Cardiac septum (tissue), 1 donor: Measurements from ENCODE around the gene SPATA31E1. TPM values are rescaled to one million over a fixed set of nuclear protein-coding genes. Genes with fewer than 3 reads are reported as not detected.
"Not testable (repeated sequence)": the region's sequence is repeated elsewhere in the genome, so short reads cannot be mapped to it uniquely, and the experiment has no call there.

ENCODE experiments used
- DNase-seq: peaks from one replicate; pipeline ENCODE4 v3.0.0-alpha.2; 2020; ENCODE audit warnings: low spot score
- intact Hi-C: fragments of 100-400 bp; cut with DNase I; formaldehyde crosslinking; loops from one replicate; pipeline ENCODE4 v1.14.0; 2022
- long read RNA-seq: library from polyadenylated mRNA; unstranded; transcript quantifications from one replicate; pipeline ENCODE4 v2.0.0, GENCODE V29; 2021
- total RNA-seq: library from RNA; stranded (reverse); fragmentation: NEBNext Ultra II Directional; extraction: Animal tissue kit (Norgen Biotek cat#: 25700); gene quantifications from one replicate; pipeline ENCODE4 v1.2.1, GENCODE V29; 2021
- donor health status: DM: no; HTN: no; CAD: no.

The SPATA31E1 gene
- not detected for total RNA-seq
- long read RNA-seq: 0 reads

- no peak for DNase-seq
- intact Hi-C loops: no loop called here
These were observed at the start of gene SPATA31E1 for GRCh38 chr9:87882627-87883026. SPATA31E1 (plus strand) TSS chr9:87882877; CDS start chr9:87882892, 15 bp downstream.

- no peak for DNase-seq
- intact Hi-C loops: no loop called here
These were observed 48.3 kb upstream of the SPATA31E1 start for GRCh38 chr9:87834357-87834756.

GRCh38 chr9:87836536-87836935, 46.1 kb upstream of the SPATA31E1 start:
- intact Hi-C loops: no loop called here
- DNase-seq: no peak

GRCh38 chr9:87836951-87837705, 45.5 kb upstream of the SPATA31E1 start:
- no peak for DNase-seq
- intact Hi-C loops: no loop called here

- DNase-seq: no peak
- intact Hi-C loops: no loop called here
These were observed 42.5 kb upstream of the SPATA31E1 start for GRCh38 chr9:87840134-87840533.

- intact Hi-C loops: no loop called here
- no peak for DNase-seq
These were observed 39.6 kb upstream of the SPATA31E1 start for GRCh38 chr9:87842878-87843585.

GRCh38 chr9:87844506-87844905, 38.2 kb upstream of the SPATA31E1 start:
- intact Hi-C loops: no loop called here
- DNase-seq: no peak

- DNase-seq, intact Hi-C loops: not testable (repeated sequence)
These were observed 34.9 kb upstream of the SPATA31E1 start for GRCh38 chr9:87847817-87848216.

GRCh38 chr9:87849144-87849758, 33.4 kb upstream of the SPATA31E1 start:
- DNase-seq: no peak
- intact Hi-C loops: no loop called here

GRCh38 chr9:87850391-87850790, 32.3 kb upstream of the SPATA31E1 start:
- no peak for DNase-seq

GRCh38 chr9:87851186-87851585, 31.5 kb upstream of the SPATA31E1 start:
- intact Hi-C loops, DNase-seq: not testable (repeated sequence)

More at GRCh38 chr9:87850391-87850790, 32.3 kb upstream of the SPATA31E1 start:
- intact Hi-C loops: no loop called here

- intact Hi-C loops: no loop called here
- DNase-seq: no peak
These were observed 29.4 kb upstream of the SPATA31E1 start for GRCh38 chr9:87853302-87853701.

- intact Hi-C loops: no loop called here
- no peak for DNase-seq
These were observed 28.6 kb upstream of the SPATA31E1 start for GRCh38 chr9:87853876-87854579.

- no peak for DNase-seq
- intact Hi-C loops: no loop called here
These were observed 28.1 kb upstream of the SPATA31E1 start for GRCh38 chr9:87854580-87854955.

- intact Hi-C loops: no loop called here
- no peak for DNase-seq
These were observed 27.6 kb upstream of the SPATA31E1 start for GRCh38 chr9:87855061-87855460.

GRCh38 chr9:87857141-87857947, 25.3 kb upstream of the SPATA31E1 start:
- DNase-seq: no peak
- intact Hi-C loops: no loop called here

- DNase-seq: no peak
- intact Hi-C loops: no loop called here
These were observed 24.7 kb upstream of the SPATA31E1 start for GRCh38 chr9:87857948-87858335.

GRCh38 chr9:87859137-87859536, 23.5 kb upstream of the SPATA31E1 start:
- no peak for DNase-seq
- intact Hi-C loops: no loop called here

- no peak for DNase-seq
- intact Hi-C loops: no loop called here
These were observed 22.9 kb upstream of the SPATA31E1 start for GRCh38 chr9:87859786-87860185.
